ENCODE results near the gene TRNT1.

Gene TRNT1

DNA sequence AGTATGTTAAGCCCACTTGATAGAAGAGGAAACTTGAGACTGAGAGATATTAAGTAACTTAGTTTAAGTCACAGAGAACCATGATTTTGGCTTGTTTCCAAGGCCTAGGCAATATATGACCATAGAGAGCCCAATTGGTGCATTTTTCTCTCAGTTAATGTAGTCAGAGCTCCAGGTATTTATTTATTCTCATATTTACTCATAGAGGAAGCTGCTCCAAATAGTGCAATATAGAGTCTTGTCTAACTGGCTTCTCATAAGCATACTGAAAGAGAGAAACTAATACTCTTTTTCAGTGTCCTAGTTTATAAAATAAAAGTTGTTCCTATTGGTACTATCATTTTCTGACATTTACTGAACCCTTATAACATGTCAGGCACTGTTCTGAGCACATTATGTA is 15.2 kb downstream of the TRNT1 start:
- Histone ChIP-seq H3K4me1 (ENCODE audit: control insufficient read depth, insufficient read depth, low read length) (no peaks in the 10 kb centered on the region), H3K9me3 (ENCODE audit: control insufficient read depth, low read length) (no peaks in the 10 kb centered on the region), H3K27ac (ENCODE audit: insufficient read depth, low read depth, low read length, poor library complexity, severe bottlenecking) (no peak overlapping the region), H3K27me3 (ENCODE audit: control insufficient read depth, insufficient read depth, low read length, poor library complexity, severe bottlenecking) (no peaks in the 10 kb centered on the region), H3K36me3 (ENCODE audit: control insufficient read depth, insufficient read depth, low read length) (peaks cover 20% of the 10 kb centered on the region), H3K4me3 (ENCODE audit: insufficient read depth, low read depth, low read length) (no peak overlapping the region)

- 97% methylated on average over 7 to 8 of the region's 8 CpGs for WGBS, 2 experiments
- peaks cover 20% of the 10 kb centered on the region for H3K36me3 ChIP-seq (ENCODE audit: control insufficient read depth, insufficient read depth, low read length)
- no peaks in the 10 kb centered on the region for H3K27me3 ChIP-seq (ENCODE audit: control insufficient read depth, insufficient read depth, low read length, poor library complexity, severe bottlenecking)
- H3K27ac ChIP-seq (ENCODE audit: insufficient read depth, low read depth, low read length, poor library complexity, severe bottlenecking) = no peak overlapping the region
- H3K4me3 ChIP-seq (ENCODE audit: insufficient read depth, low read depth, low read length) = no peak overlapping the region
- no peaks in the 10 kb centered on the region for H3K9me3 ChIP-seq (ENCODE audit: control insufficient read depth, low read length)
- no peaks in the 10 kb centered on the region for H3K4me1 ChIP-seq (ENCODE audit: control insufficient read depth, insufficient read depth, low read length)
Measured at GRCh38 chr3:3145831-3146230, 19.1 kb downstream of the TRNT1 start.

DNA sequence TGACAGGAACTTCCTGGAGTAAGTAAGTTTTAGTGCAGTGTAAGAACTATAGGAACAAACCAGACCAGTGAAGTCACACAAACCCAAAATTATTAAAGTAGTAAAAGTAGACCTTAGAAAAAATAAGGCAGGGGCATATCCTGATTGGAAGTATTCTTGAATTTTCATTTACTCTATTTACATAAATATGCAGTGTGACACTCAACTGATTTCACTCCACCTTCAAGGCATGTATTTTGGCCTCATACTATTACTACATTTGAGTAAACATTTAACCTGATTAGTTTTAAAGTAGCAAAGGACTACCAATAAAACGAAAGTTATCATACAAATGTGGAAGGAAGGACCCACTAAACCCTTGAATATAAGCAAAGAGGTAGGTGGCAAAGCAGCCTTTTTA is 22.8 kb downstream of the TRNT1 start:
- Histone ChIP-seq H3K27ac (ENCODE audit: insufficient read depth, low read depth, low read length, poor library complexity, severe bottlenecking) (no peak overlapping the region), H3K27me3 (ENCODE audit: control insufficient read depth, insufficient read depth, low read length, poor library complexity, severe bottlenecking) (no peaks in the 10 kb centered on the region), H3K36me3 (ENCODE audit: control insufficient read depth, insufficient read depth, low read length) (peaks cover 22% of the 10 kb centered on the region), H3K9me3 (ENCODE audit: control insufficient read depth, low read length) (no peaks in the 10 kb centered on the region), H3K4me3 (ENCODE audit: insufficient read depth, low read depth, low read length) (no peak overlapping the region), H3K4me1 (ENCODE audit: control insufficient read depth, insufficient read depth, low read length) (no peaks in the 10 kb centered on the region)
- WGBS, 2 experiments = 100% methylated on average over 1 of the region's 1 CpG; no CpG with 5 or more reads in 1 of the 2 experiments

DNA sequence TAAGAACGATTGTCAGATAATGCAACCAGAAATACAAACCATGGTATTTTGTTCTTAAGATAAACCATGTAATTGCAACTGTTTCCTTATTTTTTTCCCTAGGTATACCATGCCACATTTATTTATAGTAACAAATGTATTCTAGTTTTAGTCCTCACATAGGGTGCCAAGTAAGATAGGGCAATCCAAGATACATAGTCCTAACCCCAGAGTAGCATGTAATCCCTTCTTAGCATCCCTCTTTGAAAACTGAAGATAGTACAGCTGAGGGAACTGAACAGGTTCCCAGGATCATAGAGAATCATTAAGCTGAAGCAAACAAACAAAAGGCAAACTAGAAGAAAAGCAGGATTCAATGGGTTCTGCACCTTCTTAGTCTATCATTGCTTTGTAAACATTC is 24.8 kb downstream of the TRNT1 start:
- no peaks in the 10 kb centered on the region for H3K9me3 ChIP-seq (ENCODE audit: control insufficient read depth, low read length)
- H3K27ac ChIP-seq (ENCODE audit: insufficient read depth, low read depth, low read length, poor library complexity, severe bottlenecking) = no peak overlapping the region
- H3K4me3 ChIP-seq (ENCODE audit: insufficient read depth, low read depth, low read length) = no peak overlapping the region
- peaks cover 24% of the 10 kb centered on the region for H3K36me3 ChIP-seq (ENCODE audit: control insufficient read depth, insufficient read depth, low read length)
- no peaks in the 10 kb centered on the region for H3K27me3 ChIP-seq (ENCODE audit: control insufficient read depth, insufficient read depth, low read length, poor library complexity, severe bottlenecking)
- WGBS, 2 experiments = 100% methylated on average over 1 of the region's 1 CpG
- no peaks in the 10 kb centered on the region for H3K4me1 ChIP-seq (ENCODE audit: control insufficient read depth, insufficient read depth, low read length)

DNA sequence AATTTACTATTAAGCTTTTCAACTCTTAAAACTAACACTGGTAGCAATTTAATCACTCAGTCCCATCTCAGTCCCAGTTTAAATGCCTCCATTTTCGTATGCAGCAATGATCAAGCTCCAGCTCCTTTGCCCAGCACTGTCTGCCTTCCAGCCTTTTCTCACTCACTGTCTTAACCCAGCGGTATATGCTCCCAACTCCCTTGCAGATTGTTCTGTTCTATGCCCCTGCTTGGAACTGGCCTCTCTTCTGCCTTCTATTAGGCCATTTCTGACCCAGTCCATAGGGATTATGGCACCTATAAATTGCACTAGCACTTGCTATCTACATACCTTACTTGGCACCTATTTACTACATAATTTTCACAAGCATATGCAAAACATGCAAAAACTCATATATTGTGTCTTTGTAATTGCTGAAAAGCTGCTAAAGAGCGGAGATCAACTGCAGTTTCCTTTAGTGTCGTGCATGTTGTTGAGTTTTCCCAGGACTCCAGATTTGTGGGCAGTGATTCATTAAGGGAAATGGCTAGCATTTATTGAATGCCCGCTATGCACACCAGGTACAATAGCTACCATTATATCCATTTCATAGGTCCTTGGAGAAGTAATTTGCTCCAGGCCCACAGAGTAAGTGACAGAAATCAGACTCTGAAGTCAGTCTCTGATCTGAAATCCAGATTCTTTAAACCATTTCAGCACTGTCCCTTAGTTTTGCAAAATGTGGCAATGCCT is 28.3 kb downstream of the TRNT1 start:
- H3K27me3 ChIP-seq (ENCODE audit: control insufficient read depth, insufficient read depth, low read length, poor library complexity, severe bottlenecking) = no peaks in the 10 kb centered on the region
- H3K4me3 ChIP-seq (ENCODE audit: insufficient read depth, low read depth, low read length) = no peak overlapping the region
- WGBS, 2 experiments = 91% methylated on average over 5 of the region's 5 CpGs
- H3K27ac ChIP-seq (ENCODE audit: insufficient read depth, low read depth, low read length, poor library complexity, severe bottlenecking) = no peak overlapping the region
- no peaks in the 10 kb centered on the region for H3K4me1 ChIP-seq (ENCODE audit: control insufficient read depth, insufficient read depth, low read length)
- no peaks in the 10 kb centered on the region for H3K9me3 ChIP-seq (ENCODE audit: control insufficient read depth, low read length)
- H3K36me3 ChIP-seq (ENCODE audit: control insufficient read depth, insufficient read depth, low read length) = peaks cover 19% of the 10 kb centered on the region

DNA sequence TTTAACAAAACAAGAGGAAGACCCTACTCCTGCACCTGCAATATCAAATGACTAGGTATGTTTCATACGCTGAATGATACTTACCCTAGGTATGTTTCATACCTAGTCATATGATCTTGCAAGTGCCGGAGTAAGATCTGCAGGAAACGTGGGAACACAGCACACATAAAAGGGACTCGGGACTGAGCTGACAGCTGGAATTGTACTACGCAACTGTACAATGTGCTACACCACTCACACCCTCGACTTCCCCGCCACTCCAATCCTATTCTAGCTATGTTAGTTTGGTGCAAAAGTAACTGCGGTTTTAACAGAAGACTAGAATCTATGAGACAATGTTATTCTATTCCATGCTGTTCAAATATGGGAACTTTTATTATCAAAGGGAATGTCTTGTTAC is 30.7 kb downstream of the TRNT1 start:
- peaks cover 14% of the 10 kb centered on the region for H3K36me3 ChIP-seq (ENCODE audit: control insufficient read depth, insufficient read depth, low read length)
- H3K4me1 ChIP-seq (ENCODE audit: control insufficient read depth, insufficient read depth, low read length) = no peaks in the 10 kb centered on the region
- no peak overlapping the region for H3K27ac ChIP-seq (ENCODE audit: insufficient read depth, low read depth, low read length, poor library complexity, severe bottlenecking)
- H3K9me3 ChIP-seq (ENCODE audit: control insufficient read depth, low read length) = no peaks in the 10 kb centered on the region
- WGBS, 2 experiments = 93 to 97% methylated on average over 8 of the region's 8 CpGs
- H3K27me3 ChIP-seq (ENCODE audit: control insufficient read depth, insufficient read depth, low read length, poor library complexity, severe bottlenecking) = no peaks in the 10 kb centered on the region
- H3K4me3 ChIP-seq (ENCODE audit: insufficient read depth, low read depth, low read length) = no peak overlapping the region

DNA sequence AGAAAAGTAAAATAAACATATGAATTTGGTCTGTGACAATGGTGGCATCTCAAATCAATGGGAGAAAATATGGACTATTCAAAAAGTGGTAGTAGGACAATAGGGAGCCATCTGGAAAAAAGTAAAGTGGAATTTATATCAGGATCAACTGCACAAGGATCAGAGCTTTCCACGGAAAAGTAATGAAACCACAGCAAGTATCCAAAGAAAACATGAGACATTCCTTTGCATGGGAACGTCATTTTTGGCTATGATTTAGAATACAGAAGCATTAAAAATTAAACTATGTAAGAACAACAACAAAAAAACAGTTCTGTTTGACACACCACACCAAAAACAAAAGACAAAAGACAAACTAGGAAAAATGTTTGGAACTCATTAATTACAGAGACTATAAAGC is 34.1 kb downstream of the TRNT1 start:
- H3K36me3 ChIP-seq (ENCODE audit: control insufficient read depth, insufficient read depth, low read length) = peaks cover 13% of the 10 kb centered on the region

GRCh38 chr3:3165241-3165640 is 38.5 kb downstream of the TRNT1 start:
- H3K9me3 ChIP-seq (ENCODE audit: control insufficient read depth, low read length) = no peaks in the 10 kb centered on the region
- 67% methylated on average over 3 of the region's 3 CpGs for WGBS, 2 experiments
- H3K27me3 ChIP-seq (ENCODE audit: control insufficient read depth, insufficient read depth, low read length, poor library complexity, severe bottlenecking) = no peaks in the 10 kb centered on the region
- H3K4me3 ChIP-seq (ENCODE audit: insufficient read depth, low read depth, low read length) = no peak overlapping the region
- peaks cover 31% of the 10 kb centered on the region for H3K36me3 ChIP-seq (ENCODE audit: control insufficient read depth, insufficient read depth, low read length)
- no peaks in the 10 kb centered on the region for H3K4me1 ChIP-seq (ENCODE audit: control insufficient read depth, insufficient read depth, low read length)
- no peak overlapping the region for H3K27ac ChIP-seq (ENCODE audit: insufficient read depth, low read depth, low read length, poor library complexity, severe bottlenecking)

More for the DNA sequence above, 34.1 kb downstream of the TRNT1 start:
- WGBS, 2 experiments = 77 to 87% methylated on average over 1 to 2 of the region's 2 CpGs
- H3K27ac ChIP-seq (ENCODE audit: insufficient read depth, low read depth, low read length, poor library complexity, severe bottlenecking) = no peak overlapping the region
- no peaks in the 10 kb centered on the region for H3K27me3 ChIP-seq (ENCODE audit: control insufficient read depth, insufficient read depth, low read length, poor library complexity, severe bottlenecking)
- H3K4me1 ChIP-seq (ENCODE audit: control insufficient read depth, insufficient read depth, low read length) = no peaks in the 10 kb centered on the region
- H3K9me3 ChIP-seq (ENCODE audit: control insufficient read depth, low read length) = no peaks in the 10 kb centered on the region
- no peak overlapping the region for H3K4me3 ChIP-seq (ENCODE audit: insufficient read depth, low read depth, low read length)

DNA sequence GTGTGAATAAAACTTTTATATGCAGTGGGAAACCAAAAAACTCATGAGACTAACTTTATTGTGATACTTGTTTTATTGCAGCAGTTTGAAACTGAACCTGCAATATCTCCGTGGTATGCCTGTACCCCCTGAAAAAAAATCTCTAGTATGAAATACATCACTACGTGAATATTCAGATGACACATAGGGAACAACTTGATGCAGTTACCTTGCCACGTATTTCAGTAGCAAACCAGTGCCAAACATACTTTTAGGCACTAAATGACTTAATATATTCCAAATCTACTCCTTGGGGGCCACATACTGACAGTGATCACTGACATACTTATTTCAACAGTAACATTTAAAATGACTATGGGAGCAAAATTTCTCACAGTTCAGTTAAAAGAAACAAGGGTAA is 38.9 kb downstream of the TRNT1 start:
- Histone ChIP-seq H3K27me3 (ENCODE audit: control insufficient read depth, insufficient read depth, low read length, poor library complexity, severe bottlenecking) (no peaks in the 10 kb centered on the region), H3K4me3 (ENCODE audit: insufficient read depth, low read depth, low read length) (no peak overlapping the region), H3K9me3 (ENCODE audit: control insufficient read depth, low read length) (no peaks in the 10 kb centered on the region), H3K4me1 (ENCODE audit: control insufficient read depth, insufficient read depth, low read length) (no peaks in the 10 kb centered on the region), H3K27ac (ENCODE audit: insufficient read depth, low read depth, low read length, poor library complexity, severe bottlenecking) (no peak overlapping the region), H3K36me3 (ENCODE audit: control insufficient read depth, insufficient read depth, low read length) (peaks cover 31% of the 10 kb centered on the region)
- WGBS, 2 experiments = 94% methylated on average over 3 of the region's 3 CpGs

GRCh38 chr3:3170998-3171397 is 44.3 kb downstream of the TRNT1 start:
- Histone ChIP-seq H3K27ac (ENCODE audit: insufficient read depth, low read depth, low read length, poor library complexity, severe bottlenecking) (no peak overlapping the region), H3K27me3 (ENCODE audit: control insufficient read depth, insufficient read depth, low read length, poor library complexity, severe bottlenecking) (no peaks in the 10 kb centered on the region), H3K4me3 (ENCODE audit: insufficient read depth, low read depth, low read length) (no peak overlapping the region), H3K4me1 (ENCODE audit: control insufficient read depth, insufficient read depth, low read length) (no peaks in the 10 kb centered on the region), H3K9me3 (ENCODE audit: control insufficient read depth, low read length) (no peaks in the 10 kb centered on the region), H3K36me3 (ENCODE audit: control insufficient read depth, insufficient read depth, low read length) (peaks cover 23% of the 10 kb centered on the region)
- 83 to 93% methylated on average over 5 of the region's 5 CpGs for whole genome bisulfite sequencing, 2 experiments

DNA sequence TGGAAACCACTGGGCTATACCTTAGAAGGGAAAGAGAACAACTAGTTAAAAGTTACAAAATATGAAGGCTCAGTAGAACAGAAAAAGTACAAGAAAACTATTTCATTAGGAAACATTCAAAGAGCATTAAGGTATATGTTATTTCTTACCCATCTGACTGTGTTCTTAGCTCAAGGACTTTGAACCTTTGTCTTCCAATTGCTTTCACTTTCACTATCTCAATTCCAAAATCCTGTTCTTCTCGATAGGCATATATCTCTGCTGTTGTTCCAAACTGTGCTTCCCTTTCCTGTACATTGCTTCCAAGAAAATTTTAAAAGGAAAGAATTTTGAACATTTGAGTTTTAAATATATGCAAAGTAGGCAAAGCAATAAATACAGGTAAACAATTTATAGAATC is 45.9 kb downstream of the TRNT1 start:
- Histone ChIP-seq H3K27me3 (ENCODE audit: control insufficient read depth, insufficient read depth, low read length, poor library complexity, severe bottlenecking) (no peaks in the 10 kb centered on the region), H3K4me3 (ENCODE audit: insufficient read depth, low read depth, low read length) (no peak overlapping the region), H3K4me1 (ENCODE audit: control insufficient read depth, insufficient read depth, low read length) (no peaks in the 10 kb centered on the region), H3K9me3 (ENCODE audit: control insufficient read depth, low read length) (no peaks in the 10 kb centered on the region), H3K27ac (ENCODE audit: insufficient read depth, low read depth, low read length, poor library complexity, severe bottlenecking) (no peak overlapping the region), H3K36me3 (ENCODE audit: control insufficient read depth, insufficient read depth, low read length) (peaks cover 9% of the 10 kb centered on the region)
- 94 to 100% methylated on average over 1 of the region's 1 CpG for whole genome bisulfite sequencing, 2 experiments

All from ectodermal cell (in vitro differentiated cells).